Measurements from ENCODE around the gene MACROD1. TPM values are rescaled to one million over a fixed set of nuclear protein-coding genes. Genes with fewer than 3 reads are reported as not detected.
A peak's percentile ranks its signal among the peaks of the same experiment; 100 is the strongest.

MACROD1 gene
- total and polyA plus RNA-seq, 10 of the 15 experiments (the other 5 are each of a cell fraction or from before 2014, with no cell fraction given): 1.2 to 22.7 (median 11.3) TPM; not detected in 1

DNA sequence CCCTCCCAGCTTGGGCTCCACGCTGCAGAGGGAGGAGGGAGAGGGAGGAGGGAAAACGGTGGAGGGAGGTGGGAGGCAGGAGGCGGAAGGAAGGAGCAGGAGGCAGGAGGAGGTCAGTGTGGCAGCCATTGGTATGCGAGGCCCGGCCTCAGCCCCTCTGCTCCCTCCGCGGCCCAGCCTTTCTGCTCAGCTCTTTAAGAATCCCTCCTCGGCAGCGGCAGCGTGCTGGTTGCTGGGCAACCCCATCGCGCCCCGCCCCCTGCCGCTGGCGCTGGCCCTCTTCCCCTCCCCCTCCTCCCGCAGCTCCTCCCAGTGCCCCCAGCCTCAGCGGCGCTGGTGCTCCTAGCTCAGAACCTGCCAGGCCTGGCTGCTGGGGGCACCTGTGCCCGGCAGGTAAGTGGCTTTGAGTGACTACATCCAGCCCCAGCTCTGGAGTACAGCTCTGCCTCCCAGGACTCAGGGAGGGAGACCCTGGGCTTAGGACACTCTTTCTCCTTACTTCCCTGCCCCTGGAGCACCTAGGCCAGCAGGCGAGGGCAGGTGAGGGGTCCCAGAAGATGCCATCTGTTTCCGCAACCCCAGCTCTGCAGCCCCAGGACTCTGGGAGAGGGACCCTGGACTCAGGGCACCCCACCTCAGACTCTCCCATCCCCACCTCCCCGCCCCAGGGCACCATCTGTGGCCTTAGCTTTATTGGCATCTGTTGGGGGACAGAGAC is 137.4 kb downstream of the MACROD1 start:
- DNase-seq (ENCODE audit: low read depth, low spot score) (no peak), FAIRE-seq (no peak), ATAC-seq (peak; percentile 37; the same call in 2 of the 3 replicates)
- Histone ChIP-seq H3K79me2 (ENCODE audit: control insufficient read depth, insufficient read depth, low read length) (no peaks in the 10 kb centered on the region), H3K4me1 (ENCODE audit: control insufficient read depth, insufficient read depth, low read length) (no peaks in the 10 kb centered on the region), H3K4me3 (no peak overlapping the region), H2AFZ (ENCODE audit: control insufficient read depth, low read depth, low read length) (no peak overlapping the region), H3K27ac (ENCODE audit: control insufficient read depth, insufficient read depth) (no peak overlapping the region), H3K36me3 (ENCODE audit: control insufficient read depth in 2 of 2, insufficient read depth in 2 of 2, low read length in 1 of 2) (no peaks in the 10 kb centered on the region), H3K27me3 (replicated peaks in 1 of 2; ENCODE audit: control insufficient read depth in 2 of 2, insufficient read depth in 2 of 2, low read length in 1 of 2) (peaks cover 0 to 2% of the 10 kb centered on the region in 2 experiments; a peak in 2 of 4 replicates), H3K4me2 (ENCODE audit: control insufficient read depth, insufficient read depth) (no peak overlapping the region), H3K9ac (ENCODE audit: control insufficient read depth, insufficient read depth, low read length) (no peak overlapping the region), H3K9me3 (replicated peaks; ENCODE audit: control insufficient read depth, insufficient read depth, low read length) (no peaks in the 10 kb centered on the region), H4K20me1 (ENCODE audit: control insufficient read depth, insufficient read depth) (no peaks in the 10 kb centered on the region)
- in situ Hi-C loops (cut with MboI): no loop called here
- intact Hi-C loops (cut with micrococcal nuclease; ENCODE audit: unreplicated experiment): no loop called here
- POLR2A ChIA-PET: interaction anchor here (0.5 kb wide), 1 partner anchor 366 kb away, joined by 3 read pairs; no protein-coding TSS in a partner anchor
- BruUV-seq (replicated peaks): no TSS peak
- TF ChIP-seq NFXL1 (IDR thresholded peaks at IDR 0.05; ENCODE audit: borderline replicate concordance) (0 out of 2 replicates have a peak, but pooled peaks have one; percentile 32), TARDBP (IDR thresholded peaks at IDR 0.05; ENCODE audit: borderline replicate concordance) (no peak), RFX5 (IDR thresholded peaks at IDR 0.05; ENCODE audit: low read depth, low read length) (no peak), JUNB (IDR thresholded peaks at IDR 0.05) (no peak)
- CTCF ChIA-PET: no interaction called here
- RAD21 ChIA-PET (ENCODE audit: unreplicated experiment): no interaction called here
- 13% methylated on average over 7 of the region's 22 CpGs for WGBS (ENCODE audit: insufficient coverage, insufficient replicate concordance, low lambda C conversion rate, missing lambda C conversion rate)
- SMC1A ChIA-PET (ENCODE audit: uncharacterized antibody, unreplicated experiment): interaction anchor here (0.6 kb wide), 1 partner anchor 34 kb away, joined by 3 read pairs; no protein-coding TSS in a partner anchor

DNA sequence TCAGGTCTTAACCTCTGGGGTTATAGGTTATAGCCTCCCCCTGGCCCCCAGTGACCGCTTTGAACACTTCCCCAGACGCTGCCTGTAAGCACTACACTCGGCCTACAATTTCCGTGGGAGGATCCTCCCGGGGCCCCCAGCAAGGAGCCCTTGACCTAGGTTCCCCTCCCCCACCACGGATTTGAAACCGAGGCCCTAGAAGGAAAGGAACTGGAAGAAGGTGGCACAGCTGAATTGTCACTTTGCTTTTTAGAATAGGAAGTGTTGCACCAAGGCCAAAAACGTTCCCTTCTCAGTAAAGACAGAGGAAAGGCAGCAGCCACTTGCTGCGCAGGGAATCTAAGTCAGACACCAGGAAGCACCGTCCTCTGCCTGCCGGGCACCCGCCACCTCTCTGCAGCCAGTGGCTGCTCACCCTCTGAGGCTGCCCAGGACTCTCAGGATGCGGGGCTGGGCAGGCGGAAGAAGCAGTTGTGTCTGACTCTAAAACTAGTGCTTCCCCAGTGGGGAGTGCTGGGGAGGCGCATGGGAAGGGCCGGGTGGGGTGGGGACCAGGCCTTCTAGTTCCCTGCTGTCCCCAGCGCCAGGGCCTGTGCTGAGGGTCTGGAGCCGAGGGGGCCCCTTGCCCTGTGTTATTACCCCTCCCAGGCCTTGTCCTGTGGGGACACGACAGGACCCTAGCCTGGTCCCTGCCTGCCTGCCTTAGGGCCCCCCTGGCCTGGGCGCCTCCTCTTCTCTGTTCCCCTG is 138.1 kb downstream of the MACROD1 start:
- no peaks in the 10 kb centered on the region for H4K20me1 ChIP-seq (ENCODE audit: control insufficient read depth, insufficient read depth)

More for the DNA sequence above, 138.1 kb downstream of the MACROD1 start:
- H3K4me3 ChIP-seq: no peak overlapping the region
- no peak overlapping the region for H3K4me2 ChIP-seq (ENCODE audit: control insufficient read depth, insufficient read depth)
- ATAC-seq (peak; percentile 17; the same call in 1 of the 3 replicates), DNase-seq (ENCODE audit: low read depth, low spot score) (no peak), FAIRE-seq (no peak)
- ChIA-PET POLR2A (interaction anchor here (0.5 kb wide), 1 partner anchor 365 kb away, joined by 3 read pairs; no protein-coding TSS in a partner anchor), RAD21 (ENCODE audit: unreplicated experiment) (no interaction called here), SMC1A (ENCODE audit: uncharacterized antibody, unreplicated experiment) (no interaction called here), CTCF (no interaction called here)
- in situ Hi-C loops (cut with MboI): no loop called here
- H3K9ac ChIP-seq (ENCODE audit: control insufficient read depth, insufficient read depth, low read length): no peak overlapping the region
- TF ChIP-seq ZNF207 (IDR thresholded peaks at IDR 0.05; ENCODE audit: borderline replicate concordance): no peak
- no peak for TF ChIP-seq NR2F1 (conservative IDR thresholded peaks at IDR 0.05)
- TF ChIP-seq, protein P1, sequence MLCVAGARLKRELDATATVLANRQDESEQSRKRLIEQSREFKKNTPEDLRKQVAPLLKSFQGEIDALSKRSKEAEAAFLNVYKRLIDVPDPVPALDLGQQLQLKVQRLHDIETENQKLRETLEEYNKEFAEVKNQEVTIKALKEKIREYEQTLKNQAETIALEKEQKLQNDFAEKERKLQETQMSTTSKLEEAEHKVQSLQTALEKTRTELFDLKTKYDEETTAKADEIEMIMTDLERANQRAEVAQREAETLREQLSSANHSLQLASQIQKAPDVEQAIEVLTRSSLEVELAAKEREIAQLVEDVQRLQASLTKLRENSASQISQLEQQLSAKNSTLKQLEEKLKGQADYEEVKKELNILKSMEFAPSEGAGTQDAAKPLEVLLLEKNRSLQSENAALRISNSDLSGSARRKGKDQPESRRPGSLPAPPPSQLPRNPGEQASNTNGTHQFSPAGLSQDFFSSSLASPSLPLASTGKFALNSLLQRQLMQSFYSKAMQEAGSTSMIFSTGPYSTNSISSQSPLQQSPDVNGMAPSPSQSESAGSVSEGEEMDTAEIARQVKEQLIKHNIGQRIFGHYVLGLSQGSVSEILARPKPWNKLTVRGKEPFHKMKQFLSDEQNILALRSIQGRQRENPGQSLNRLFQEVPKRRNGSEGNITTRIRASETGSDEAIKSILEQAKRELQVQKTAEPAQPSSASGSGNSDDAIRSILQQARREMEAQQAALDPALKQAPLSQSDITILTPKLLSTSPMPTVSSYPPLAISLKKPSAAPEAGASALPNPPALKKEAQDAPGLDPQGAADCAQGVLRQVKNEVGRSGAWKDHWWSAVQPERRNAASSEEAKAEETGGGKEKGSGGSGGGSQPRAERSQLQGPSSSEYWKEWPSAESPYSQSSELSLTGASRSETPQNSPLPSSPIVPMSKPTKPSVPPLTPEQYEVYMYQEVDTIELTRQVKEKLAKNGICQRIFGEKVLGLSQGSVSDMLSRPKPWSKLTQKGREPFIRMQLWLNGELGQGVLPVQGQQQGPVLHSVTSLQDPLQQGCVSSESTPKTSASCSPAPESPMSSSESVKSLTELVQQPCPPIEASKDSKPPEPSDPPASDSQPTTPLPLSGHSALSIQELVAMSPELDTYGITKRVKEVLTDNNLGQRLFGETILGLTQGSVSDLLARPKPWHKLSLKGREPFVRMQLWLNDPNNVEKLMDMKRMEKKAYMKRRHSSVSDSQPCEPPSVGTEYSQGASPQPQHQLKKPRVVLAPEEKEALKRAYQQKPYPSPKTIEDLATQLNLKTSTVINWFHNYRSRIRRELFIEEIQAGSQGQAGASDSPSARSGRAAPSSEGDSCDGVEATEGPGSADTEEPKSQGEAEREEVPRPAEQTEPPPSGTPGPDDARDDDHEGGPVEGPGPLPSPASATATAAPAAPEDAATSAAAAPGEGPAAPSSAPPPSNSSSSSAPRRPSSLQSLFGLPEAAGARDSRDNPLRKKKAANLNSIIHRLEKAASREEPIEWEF (IDR thresholded peaks at IDR 0.05; ENCODE audit: insufficient replicate concordance, low read depth, low read length): no peak
- no peaks in the 10 kb centered on the region for H3K79me2 ChIP-seq (ENCODE audit: control insufficient read depth, insufficient read depth, low read length)
- H2AFZ ChIP-seq (ENCODE audit: control insufficient read depth, low read depth, low read length): no peak overlapping the region
- 18% methylated on average over 16 of the region's 20 CpGs for WGBS (ENCODE audit: insufficient coverage, insufficient replicate concordance, low lambda C conversion rate, missing lambda C conversion rate)
- no peak overlapping the region for H3K27ac ChIP-seq (ENCODE audit: control insufficient read depth, insufficient read depth)
- H3K27me3 ChIP-seq (replicated peaks in 1 of 2; ENCODE audit: control insufficient read depth in 2 of 2, insufficient read depth in 2 of 2, low read length in 1 of 2): peaks cover 0 to 2% of the 10 kb centered on the region in 2 experiments; a peak in 2 of 4 replicates
- no peaks in the 10 kb centered on the region for H3K9me3 ChIP-seq (replicated peaks; ENCODE audit: control insufficient read depth, insufficient read depth, low read length)
- no peaks in the 10 kb centered on the region for H3K4me1 ChIP-seq (ENCODE audit: control insufficient read depth, insufficient read depth, low read length)
- no TSS peak for BruUV-seq (replicated peaks)
- H3K36me3 ChIP-seq (ENCODE audit: control insufficient read depth in 2 of 2, insufficient read depth in 2 of 2, low read length in 1 of 2): no peaks in the 10 kb centered on the region
- intact Hi-C loops (cut with micrococcal nuclease; ENCODE audit: unreplicated experiment): no loop called here

Measured in GM12878 (cell line).